K562 (cell line): Measurements from ENCODE around the gene RELL2. TPM values are rescaled to one million over a fixed set of nuclear protein-coding genes. Genes with fewer than 3 reads are reported as not detected.
A peak's percentile ranks its signal among the peaks of the same experiment; 100 is the strongest.

Experiments
- CHD4 ChIP-seq: fragments of 200-600 bp; sonication (generic); IDR thresholded peaks from 3 replicates; pipeline ENCODE4 v1.6.1; 2012; ENCODE audit warnings: low read depth, mild to moderate bottlenecking, mixed read lengths, low read length, inconsistent platforms; ENCODE audit not compliant: insufficient read depth, insufficient replicate concordance, poor library complexity, severe bottlenecking
- CSDE1 ChIP-seq, 2 experiments: fragments of 450-650 bp; IDR thresholded peaks; 2 replicates each; pipeline ENCODE4 v1.6.1; 2016; ENCODE audit warnings: mild to moderate bottlenecking in 1 of 2
- HDAC3 ChIP-seq: fragments of 450-650 bp; IDR thresholded peaks from 2 replicates; pipeline ENCODE4 v1.6.1; 2018; ENCODE audit warnings: borderline replicate concordance, mild to moderate bottlenecking, moderate library complexity; ENCODE audit not compliant: partially characterized antibody
- JUNB ChIP-seq: fragments of 450-650 bp; formaldehyde crosslinking; conservative IDR thresholded peaks from 2 replicates; pipeline ENCODE4 v1.4.0; 2020; ENCODE audit warnings: mild to moderate bottlenecking
- MAFG ChIP-seq: fragments of 450-650 bp; conservative IDR thresholded peaks from 2 replicates; pipeline ENCODE4 v1.6.1; 2016; ENCODE audit warnings: missing genetic modification characterization, missing compliant biosample characterization
- RCOR1 ChIP-seq, 2 experiments: IDR thresholded peaks; 2 replicates each; pipeline ENCODE4 v1.6.1; 2012; ENCODE audit warnings: low read depth in 2 of 2, low read length in 2 of 2, borderline replicate concordance in 1 of 2, improper control_type of control experiment in 1 of 2
- SIRT6 ChIP-seq: IDR thresholded peaks from one replicate; pipeline ENCODE4 v1.6.1; 2012; ENCODE audit warnings: low read depth, mild to moderate bottlenecking, control low read depth, inconsistent platforms, low read length, moderate library complexity
- SMAD3 ChIP-seq: fragments of 450-650 bp; formaldehyde crosslinking; conservative IDR thresholded peaks from 2 replicates; pipeline ENCODE4 v1.4.0; 2020; ENCODE audit warnings: mild to moderate bottlenecking
- SMARCE1 ChIP-seq: fragments of 450-650 bp; IDR thresholded peaks from 2 replicates; pipeline ENCODE4 v1.7.1; 2016; ENCODE audit warnings: mild to moderate bottlenecking
- XRCC3 ChIP-seq: fragments of 450-650 bp; IDR thresholded peaks from 2 replicates; pipeline ENCODE4 v1.6.1; 2017; ENCODE audit warnings: mild to moderate bottlenecking, moderate library complexity
- YY1 ChIP-seq, 3 experiments: IDR thresholded peaks; 2 replicates each; pipeline ENCODE4 v1.6.1; 2011; ENCODE audit warnings: low read length in 2 of 3, mild to moderate bottlenecking in 2 of 3, moderate library complexity in 2 of 3, borderline replicate concordance in 1 of 3, control low read depth in 1 of 3, low read depth in 1 of 3; ENCODE audit not compliant: insufficient read depth in 3 of 3, insufficient replicate concordance in 2 of 3, control insufficient read depth in 1 of 3, insufficient read length in 1 of 3; ENCODE audit errors: extremely low read depth in 1 of 3
- ZNF384 ChIP-seq: IDR thresholded peaks from 2 replicates; pipeline ENCODE4 v1.6.1; 2012; ENCODE audit warnings: low read depth, low read length, improper control_type of control experiment
- ZNF445 ChIP-seq: fragments of 250-450 bp; sonication (Bioruptor Pico); IDR thresholded peaks from 2 replicates; pipeline ENCODE4 v1.4.0; 2020; ENCODE audit warnings: low read depth, mild to moderate bottlenecking, moderate library complexity
- polyA plus RNA-seq, 8 experiments: library from polyadenylated mRNA; depleted of rRNA in 4 of 8; stranded (reverse) in 5 of 8; unstranded in 3 of 8; fragments of >200 nt; fragmentation: Nextera tagmentation in 2 of 8; fragmentation: Illumina TruSeq in 1 of 8; extraction: Ambion mirVana in 2 of 8; extraction: Trizol in 1 of 8; gene quantifications; 2 replicates each; pipeline versions ENCODE4 v1.2.1 to v1.2.3, GENCODE V29; 2011 to 2014; ENCODE audit warnings: inconsistent platforms in 1 of 8, missing spikeins in 1 of 8
- total RNA-seq, 7 experiments: library from RNA; depleted of rRNA in 6 of 7; stranded (reverse); fragments of >200 nt in 6 of 7; fragmentation: Illumina TruSeq in 2 of 7; extraction: Trizol in 2 of 7; gene quantifications; 2 replicates each; pipeline versions ENCODE4 v1.2.1 to v1.2.3, GENCODE V29; 2011 to 2021; ENCODE audit warnings: low replicate concordance in 1 of 7
- TF ChIP-seq, protein P1 (sequence below), 2 experiments: fragments of 450-650 bp in 1 of 2; sonication (generic) in 1 of 2; formaldehyde crosslinking in 1 of 2; IDR thresholded peaks in 1 of 2; conservative IDR thresholded peaks in 1 of 2; 2 replicates each; pipeline versions ENCODE4 v1.6.1 to v1.8.1; 2016 to 2023; ENCODE audit warnings: mild to moderate bottlenecking in 2 of 2, moderate library complexity in 2 of 2, inconsistent platforms in 1 of 2, missing genetic modification reagents in 1 of 2
- TF ChIP-seq, protein P2 (sequence below): sonication (generic); formaldehyde crosslinking; IDR thresholded peaks from 2 replicates; pipeline ENCODE4 v1.8.0; 2022; ENCODE audit warnings: mild to moderate bottlenecking, missing genetic modification reagents
- TF ChIP-seq, protein P3 (sequence below): fragments of 250-450 bp; sonication (Bioruptor Pico); IDR thresholded peaks from 2 replicates; pipeline ENCODE4 v1.8.0; 2022; ENCODE audit warnings: moderate library complexity, mild to moderate bottlenecking, inconsistent platforms
- TF ChIP-seq, protein P4 (sequence below): fragments of 250-450 bp; sonication (Bioruptor Pico); IDR thresholded peaks from 2 replicates; pipeline ENCODE4 v1.4.0; 2020; ENCODE audit warnings: mild to moderate bottlenecking, moderate library complexity

RELL2 gene
- total and polyA plus RNA-seq, 9 of the 15 experiments (the other 6 are each of a cell fraction or from before 2014, with no cell fraction given) = 0.06 to 36.0 (median 14.3) TPM

DNA sequence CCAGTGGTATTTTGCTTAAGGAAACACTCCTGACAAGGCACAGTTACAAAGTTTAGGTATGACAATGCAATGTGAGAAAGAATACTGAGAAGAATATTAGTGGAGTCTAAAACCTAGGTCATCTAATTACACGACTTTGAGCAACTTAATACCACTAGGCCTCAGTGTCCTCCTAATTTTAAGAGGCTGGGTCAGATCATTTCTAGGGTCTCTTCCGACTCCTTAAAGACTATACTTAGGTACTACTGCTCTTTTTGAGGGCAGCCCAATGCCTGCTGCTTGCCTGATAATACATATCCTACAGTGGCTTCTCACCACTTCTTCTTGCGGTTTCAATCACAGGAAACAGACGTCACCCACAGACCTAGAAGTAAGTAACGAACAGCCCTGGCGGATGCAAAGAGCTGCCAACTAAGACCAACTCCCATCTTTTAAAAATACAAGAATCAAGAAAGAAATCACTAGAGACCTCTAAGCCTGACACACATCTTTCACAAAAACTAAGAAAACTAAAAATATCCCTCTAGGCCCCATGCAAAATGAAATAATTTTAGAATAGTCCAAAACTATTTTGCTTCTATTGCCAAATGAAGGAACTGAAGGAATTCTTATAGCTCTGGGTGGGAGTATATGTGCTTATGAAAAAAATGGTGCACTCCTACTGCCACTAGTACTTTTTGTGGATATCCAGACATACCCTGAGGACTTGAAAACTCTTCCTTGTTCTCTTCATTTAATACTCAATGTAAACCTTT is 31.1 kb upstream of the RELL2 start (continued):
- TF ChIP-seq XRCC3 = 0 out of 2 replicates have a peak, but pooled peaks have one; percentile 14
- TF ChIP-seq, protein P1, sequence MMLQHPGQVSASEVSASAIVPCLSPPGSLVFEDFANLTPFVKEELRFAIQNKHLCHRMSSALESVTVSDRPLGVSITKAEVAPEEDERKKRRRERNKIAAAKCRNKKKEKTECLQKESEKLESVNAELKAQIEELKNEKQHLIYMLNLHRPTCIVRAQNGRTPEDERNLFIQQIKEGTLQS (IDR thresholded peaks at IDR 0.05) = peak; percentile 68; the same call in 1 of the 2 replicates
- TF ChIP-seq, protein P1 (CRISPR knock-in tag; conservative IDR thresholded peaks at IDR 0.05) = no peak
- no peak for TF ChIP-seq ZNF445
- TF ChIP-seq RCOR1 (IDR thresholded peaks at IDR 0.05; ENCODE audit: borderline replicate concordance in 1 of 2, low read depth in 2 of 2, low read length in 2 of 2) = peak; percentile 87 to 96
- 0 out of 2 replicates have a peak, but pooled peaks have one; percentile 6 for TF ChIP-seq ZNF384
- peak; percentile 96 for TF ChIP-seq SMARCE1
- peak; percentile 77 for TF ChIP-seq HDAC3
- TF ChIP-seq, protein P2, sequence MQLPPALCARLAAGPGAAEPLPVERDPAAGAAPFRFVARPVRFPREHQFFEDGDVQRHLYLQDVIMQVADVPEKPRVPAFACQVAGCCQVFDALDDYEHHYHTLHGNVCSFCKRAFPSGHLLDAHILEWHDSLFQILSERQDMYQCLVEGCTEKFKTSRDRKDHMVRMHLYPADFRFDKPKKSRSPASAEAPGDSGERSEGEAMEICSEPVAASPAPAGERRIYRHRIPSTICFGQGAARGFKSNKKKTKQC = no peak
- no peak for TF ChIP-seq YY1 (IDR thresholded peaks at IDR 0.05; ENCODE audit: borderline replicate concordance in 1 of 3, control insufficient read depth in 1 of 3, extremely low read depth in 1 of 3, insufficient read depth in 3 of 3, insufficient read length in 1 of 3, insufficient replicate concordance in 2 of 3, low read depth in 1 of 3, low read length in 2 of 3)
- TF ChIP-seq CHD4 = no peak
- TF ChIP-seq JUNB (CRISPR knock-in tag) = no peak
- TF ChIP-seq, protein P3, sequence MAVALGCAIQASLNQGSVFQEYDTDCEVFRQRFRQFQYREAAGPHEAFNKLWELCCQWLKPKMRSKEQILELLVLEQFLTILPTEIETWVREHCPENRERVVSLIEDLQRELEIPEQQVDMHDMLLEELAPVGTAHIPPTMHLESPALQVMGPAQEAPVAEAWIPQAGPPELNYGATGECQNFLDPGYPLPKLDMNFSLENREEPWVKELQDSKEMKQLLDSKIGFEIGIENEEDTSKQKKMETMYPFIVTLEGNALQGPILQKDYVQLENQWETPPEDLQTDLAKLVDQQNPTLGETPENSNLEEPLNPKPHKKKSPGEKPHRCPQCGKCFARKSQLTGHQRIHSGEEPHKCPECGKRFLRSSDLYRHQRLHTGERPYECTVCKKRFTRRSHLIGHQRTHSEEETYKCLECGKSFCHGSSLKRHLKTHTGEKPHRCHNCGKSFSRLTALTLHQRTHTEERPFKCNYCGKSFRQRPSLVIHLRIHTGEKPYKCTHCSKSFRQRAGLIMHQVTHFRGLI = 0 out of 2 replicates have a peak, but pooled peaks have one; percentile 30
- no peak for TF ChIP-seq SIRT6
- TF ChIP-seq, protein P4, sequence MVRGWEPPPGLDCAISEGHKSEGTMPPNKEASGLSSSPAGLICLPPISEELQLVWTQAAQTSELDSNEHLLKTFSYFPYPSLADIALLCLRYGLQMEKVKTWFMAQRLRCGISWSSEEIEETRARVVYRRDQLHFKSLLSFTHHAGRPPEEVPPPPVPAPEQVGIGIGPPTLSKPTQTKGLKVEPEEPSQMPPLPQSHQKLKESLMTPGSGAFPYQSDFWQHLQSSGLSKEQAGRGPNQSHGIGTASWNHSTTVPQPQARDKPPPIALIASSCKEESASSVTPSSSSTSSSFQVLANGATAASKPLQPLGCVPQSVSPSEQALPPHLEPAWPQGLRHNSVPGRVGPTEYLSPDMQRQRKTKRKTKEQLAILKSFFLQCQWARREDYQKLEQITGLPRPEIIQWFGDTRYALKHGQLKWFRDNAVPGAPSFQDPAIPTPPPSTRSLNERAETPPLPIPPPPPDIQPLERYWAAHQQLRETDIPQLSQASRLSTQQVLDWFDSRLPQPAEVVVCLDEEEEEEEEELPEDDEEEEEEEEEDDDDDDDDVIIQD (CRISPR knock-in tag) = no peak
- no peak; the same call in 1 of the 2 replicates for TF ChIP-seq MAFG (tag)
- TF ChIP-seq CSDE1 (IDR thresholded peaks at IDR 0.05) = no peak
- peak; percentile 77; the same call in 1 of the 2 replicates for TF ChIP-seq SMAD3 (CRISPR knock-in tag)
